C1 segment of cervical spinal cord (tissue), 14 donors: ENCODE measurements around the gene SEPTIN3.
A peak's percentile ranks its signal among the peaks of the same experiment; 100 is the strongest.

ENCODE experiments used
- DNase-seq, 14 donors: peaks; one replicate each; lab custom pipeline; 2025; lab: John Stamatoyannopoulos, UW

The SEPTIN3 gene, protein sequence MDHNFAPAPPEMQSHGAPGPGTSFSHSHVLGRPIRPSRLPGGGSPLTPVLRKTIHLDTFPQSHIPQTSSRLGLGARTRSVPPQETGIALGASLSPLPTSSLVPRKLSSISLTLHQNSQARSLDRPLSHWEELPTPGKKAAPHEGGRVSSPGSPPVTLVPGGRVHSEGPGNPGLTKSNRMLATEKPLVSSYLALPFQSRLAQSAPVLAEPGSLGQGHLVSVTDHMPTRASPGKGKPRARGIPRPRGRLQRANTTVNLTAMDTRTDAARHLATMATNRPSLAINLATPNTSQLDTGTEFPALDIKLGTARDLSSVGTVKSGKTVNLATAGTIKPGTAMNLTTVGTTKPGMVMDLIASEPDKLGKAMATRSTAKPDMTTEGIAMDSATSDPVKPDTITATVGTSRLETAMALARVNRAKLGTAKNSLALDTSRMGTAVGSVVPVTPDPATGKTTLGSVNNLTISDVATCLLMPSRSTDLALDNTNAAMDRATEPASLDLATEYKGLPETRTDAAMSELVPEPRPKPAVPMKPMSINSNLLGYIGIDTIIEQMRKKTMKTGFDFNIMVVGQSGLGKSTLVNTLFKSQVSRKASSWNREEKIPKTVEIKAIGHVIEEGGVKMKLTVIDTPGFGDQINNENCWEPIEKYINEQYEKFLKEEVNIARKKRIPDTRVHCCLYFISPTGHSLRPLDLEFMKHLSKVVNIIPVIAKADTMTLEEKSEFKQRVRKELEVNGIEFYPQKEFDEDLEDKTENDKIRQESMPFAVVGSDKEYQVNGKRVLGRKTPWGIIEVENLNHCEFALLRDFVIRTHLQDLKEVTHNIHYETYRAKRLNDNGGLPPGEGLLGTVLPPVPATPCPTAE

GRCh38 chr22:41969110-41969646 is at the start of gene SEPTIN3:
Gene SEPTIN3, plus strand, starts transcription at chr22:41969443. Its CDS starts 2,050 bp downstream, at chr22:41971493.
- no peak for DNase-seq

DNA sequence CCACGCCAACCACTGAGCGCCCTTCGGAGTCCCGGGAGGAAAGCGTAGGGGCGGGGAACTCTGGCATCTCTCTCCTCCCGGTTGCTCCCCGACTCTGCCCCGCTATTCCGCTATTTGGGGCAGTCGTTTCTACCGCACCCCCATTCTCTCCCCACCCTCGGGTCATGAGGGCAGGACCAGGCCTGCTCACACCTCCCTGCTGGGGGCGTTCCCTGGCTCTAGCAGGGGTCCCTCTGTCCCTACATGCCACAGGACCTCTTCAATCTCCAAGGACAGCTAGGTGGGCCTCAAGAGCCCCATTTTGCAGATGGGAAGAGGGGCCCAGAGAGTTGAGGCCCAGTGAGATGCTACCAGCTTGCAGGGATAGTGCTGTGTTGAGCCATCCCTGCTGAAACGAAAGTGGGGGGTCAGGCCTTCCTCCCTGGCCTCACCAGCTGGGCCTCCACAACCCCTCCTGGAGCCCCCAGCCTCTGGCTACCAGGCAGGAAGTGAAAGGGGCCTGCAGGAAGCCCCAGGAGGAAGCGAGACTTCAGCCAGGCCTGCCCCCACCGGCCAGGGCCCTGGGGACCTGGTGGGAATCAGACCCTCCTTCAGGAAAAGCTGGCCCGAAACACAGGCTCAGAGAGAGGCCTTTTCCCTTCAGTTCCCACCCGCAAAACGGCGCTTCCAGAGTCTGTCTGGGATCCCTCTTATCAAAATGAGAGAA is 48.8 kb upstream of the SEPTIN3 start:
- peak in 7 of 14 donors; percentile 24 to 53 (median 38) for DNase-seq

DNA sequence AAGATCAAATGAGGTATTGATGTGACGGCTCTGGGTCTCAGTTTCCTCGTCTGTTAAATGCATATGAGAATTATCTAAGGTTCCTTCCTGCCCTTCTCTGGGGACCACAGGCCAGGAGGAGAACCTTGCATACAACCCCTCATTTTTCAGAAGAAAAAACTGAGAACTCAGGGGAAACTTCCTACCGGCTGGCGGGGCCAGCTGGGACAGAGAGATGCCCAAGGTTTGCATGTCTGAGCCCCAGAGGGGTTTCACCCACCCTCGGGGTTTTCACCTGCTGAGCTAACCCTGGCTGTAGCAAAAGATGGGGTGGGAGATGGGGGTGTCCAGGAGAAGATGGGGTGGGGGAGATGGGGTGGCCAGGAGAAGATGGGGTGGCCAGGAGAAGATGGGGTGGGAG is 46.9 kb upstream of the SEPTIN3 start:
- DNase-seq = no peak

DNA sequence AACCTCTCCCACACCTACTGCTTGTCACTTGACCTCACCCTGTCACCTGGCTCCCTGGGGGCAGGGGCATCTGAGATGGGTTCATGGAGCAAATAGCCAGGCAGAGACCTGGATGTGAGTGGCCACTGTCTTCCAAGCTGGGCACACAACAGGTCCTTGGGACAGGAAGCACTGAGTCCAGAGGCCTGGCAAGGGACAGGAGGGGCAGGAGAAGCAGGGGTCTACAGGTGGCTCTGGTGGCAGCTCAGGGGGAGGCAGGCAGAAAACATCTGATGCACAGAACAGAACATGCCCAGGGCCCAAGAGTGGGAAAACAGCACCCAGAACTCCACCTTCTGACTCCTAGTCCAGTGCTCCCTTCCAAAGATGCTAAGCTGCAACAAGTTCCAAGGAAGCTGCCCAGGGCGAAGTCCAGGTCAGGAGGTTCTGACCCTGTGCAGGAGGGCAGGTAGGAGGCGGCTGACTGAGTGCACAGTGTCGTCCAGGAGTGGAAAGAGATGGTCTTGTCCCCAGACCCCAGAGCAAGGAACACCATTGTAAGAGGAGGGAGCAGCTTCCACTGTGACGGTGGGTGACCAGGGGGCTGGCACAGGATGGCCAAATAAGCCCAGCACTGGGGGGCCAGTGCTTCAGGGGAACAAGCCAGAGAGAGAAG is 46.2 kb upstream of the SEPTIN3 start:
- no peak for DNase-seq

- no peak for DNase-seq
These were observed 45.5 kb upstream of the SEPTIN3 start for GRCh38 chr22:41923595-41924276.

DNA sequence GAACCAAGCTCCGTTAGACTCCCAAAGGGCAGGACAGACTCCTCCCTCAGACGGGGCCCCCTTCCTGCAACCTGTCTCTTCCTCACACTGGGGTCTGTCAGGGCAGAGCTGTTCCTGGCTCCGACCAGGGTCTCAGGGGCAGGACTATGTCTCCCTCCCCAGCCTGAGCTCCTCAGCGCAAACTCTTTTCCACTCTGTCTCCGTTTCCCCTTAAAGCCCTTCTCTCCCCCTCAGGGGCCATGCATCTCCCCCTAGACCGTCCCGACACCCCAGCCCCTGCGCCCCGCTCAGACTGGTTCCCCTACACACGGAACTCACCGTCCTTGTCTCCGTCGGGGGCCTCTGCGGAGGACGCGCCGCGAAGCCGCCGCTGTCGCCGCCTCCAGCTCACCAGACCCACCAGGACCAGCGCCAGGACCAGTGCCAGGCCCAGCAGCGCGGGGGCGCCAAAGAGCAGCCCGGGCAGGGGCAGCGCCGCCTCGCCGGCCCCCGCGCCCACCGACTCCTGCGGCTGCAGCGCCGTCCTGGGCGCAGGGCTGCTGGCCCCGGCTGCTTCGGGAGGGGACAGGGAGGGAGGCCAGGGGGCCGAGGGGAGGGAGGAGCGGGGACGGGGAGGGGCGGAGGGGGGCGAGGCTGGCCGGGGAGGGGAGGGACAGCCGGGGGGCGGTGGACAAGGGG is 43.3 kb upstream of the SEPTIN3 start:
- peak in 3 of 14 donors; percentile 12 to 54 (median 44) for DNase-seq

- DNase-seq = peak in 1 of 14 donors; percentile 25
These were observed 41.4 kb upstream of the SEPTIN3 start for GRCh38 chr22:41927813-41928212.

DNA sequence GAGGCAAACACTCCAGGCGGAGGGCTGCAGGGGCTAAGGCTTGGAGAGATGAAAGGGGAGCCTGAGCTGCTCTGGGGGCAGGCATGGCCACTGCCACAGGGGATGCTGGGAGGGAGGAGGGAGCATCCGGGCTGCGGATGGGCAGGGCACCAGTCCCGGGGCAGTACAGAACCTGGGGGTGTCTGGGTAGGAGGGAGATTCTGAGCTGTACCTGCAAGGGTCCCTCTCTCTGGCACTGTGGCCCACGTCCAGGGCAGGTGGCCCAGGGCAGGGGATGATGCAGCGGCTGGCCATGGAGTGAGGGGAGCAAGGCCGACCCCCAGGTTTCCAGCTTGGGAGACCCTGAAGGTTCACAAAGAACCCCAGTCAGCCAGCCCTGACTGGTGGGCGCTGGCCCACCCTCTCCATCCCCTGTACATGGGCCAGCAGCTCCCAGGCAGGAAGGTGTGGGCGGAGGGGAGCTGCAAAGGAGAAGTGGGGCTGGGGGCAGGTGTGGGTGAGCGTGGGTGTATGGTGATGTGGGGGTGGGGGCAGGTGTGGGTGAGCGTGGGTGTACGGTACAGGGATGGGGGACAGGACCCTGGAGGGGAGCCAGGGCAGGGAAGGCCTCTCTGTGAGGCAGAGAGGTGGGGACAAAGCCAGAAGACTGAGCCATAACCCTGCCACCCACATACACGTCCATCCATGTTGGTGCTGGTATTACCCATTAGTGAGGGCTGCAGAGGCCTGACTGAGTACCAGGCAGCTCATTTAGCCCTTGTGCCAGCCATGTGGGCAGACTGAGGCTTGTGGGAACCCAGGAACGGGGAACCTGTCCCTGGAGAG is 40.4 kb upstream of the SEPTIN3 start:
- DNase-seq = no peak

GRCh38 chr22:41929418-41929810 is 39.8 kb upstream of the SEPTIN3 start:
- DNase-seq = no peak

- no peak for DNase-seq
These were observed 37.5 kb upstream of the SEPTIN3 start for GRCh38 chr22:41931701-41932269.

GRCh38 chr22:41932353-41932752 is 36.9 kb upstream of the SEPTIN3 start:
- DNase-seq = no peak

DNA sequence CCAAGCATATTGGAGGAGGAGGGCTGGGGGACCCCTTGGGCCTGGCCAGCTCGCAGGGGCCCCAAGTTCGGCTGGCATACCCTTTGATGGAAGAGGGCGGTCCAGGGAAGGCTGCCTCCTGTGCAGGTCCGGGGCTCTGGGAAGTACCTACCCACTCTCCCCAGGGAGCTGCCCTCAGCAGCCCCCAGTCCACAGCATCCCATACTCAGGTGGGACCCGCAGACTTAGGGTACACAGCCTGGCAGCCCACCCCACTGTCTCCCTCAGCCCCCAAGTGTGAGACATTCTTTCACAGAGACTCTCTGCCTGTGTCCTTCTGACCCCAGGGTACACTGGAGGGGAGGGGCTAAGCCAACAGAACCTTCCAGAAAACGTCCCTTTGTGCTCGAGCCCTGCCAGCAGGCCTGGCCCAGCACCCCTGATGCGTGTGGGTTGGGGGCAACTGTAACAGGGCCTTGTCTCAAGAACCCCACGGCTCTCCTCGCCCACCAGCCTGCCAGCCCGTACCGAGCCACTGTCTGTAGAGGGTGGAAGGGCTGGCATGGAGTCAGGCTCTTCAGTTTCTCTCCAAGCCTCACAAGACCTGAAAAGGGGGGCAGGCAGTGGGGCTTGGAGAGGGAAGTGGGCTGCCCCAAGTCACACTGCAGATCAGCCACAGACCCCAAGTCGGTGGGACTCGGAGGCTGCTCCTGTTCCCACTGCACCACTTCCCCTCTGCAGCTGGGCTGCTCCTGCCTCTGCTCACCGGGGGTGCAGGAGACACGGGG is 35.6 kb upstream of the SEPTIN3 start:
- DNase-seq = peak in 2 of 14 donors; percentile 16 to 17

DNA sequence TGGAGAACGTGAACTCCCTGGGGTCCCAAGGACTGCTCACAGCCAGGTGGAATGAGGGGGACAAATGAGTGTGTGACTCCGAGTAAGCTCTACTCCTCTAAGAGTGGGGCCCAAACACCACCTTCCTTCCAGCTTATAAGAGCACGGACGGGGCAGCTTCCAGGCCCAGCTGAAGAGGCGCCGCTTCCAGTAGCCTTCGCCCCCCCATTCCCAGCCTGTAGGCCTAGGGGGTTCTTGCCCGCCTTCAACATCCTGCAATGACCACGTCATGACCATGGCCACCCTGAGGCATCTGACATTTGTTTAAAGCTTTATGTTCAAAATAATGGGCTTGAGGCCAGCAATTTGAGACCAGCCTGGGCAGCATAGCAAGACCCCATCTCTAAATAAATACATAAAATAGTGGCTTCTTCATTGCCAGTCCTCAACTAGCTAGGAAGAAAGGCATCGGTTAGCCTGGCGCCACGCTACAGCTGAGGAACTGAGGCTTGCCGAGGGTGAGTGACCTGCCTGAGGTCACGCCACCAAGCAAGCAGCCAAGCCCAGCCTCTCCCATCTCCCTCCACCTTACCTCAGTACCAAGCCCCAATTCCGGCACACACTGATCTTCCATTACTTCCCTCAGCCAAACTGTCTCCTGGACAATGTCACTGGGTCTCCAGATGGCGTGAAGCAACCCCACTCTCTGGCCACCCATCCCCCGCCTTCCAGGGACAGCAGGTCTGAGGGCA is 34.8 kb upstream of the SEPTIN3 start:
- DNase-seq = peak in 1 of 14 donors; percentile 99

- DNase-seq = peak in 9 of 14 donors; percentile 15 to 99 (median 25)
These were observed 34.3 kb upstream of the SEPTIN3 start for GRCh38 chr22:41935015-41935351.

DNA sequence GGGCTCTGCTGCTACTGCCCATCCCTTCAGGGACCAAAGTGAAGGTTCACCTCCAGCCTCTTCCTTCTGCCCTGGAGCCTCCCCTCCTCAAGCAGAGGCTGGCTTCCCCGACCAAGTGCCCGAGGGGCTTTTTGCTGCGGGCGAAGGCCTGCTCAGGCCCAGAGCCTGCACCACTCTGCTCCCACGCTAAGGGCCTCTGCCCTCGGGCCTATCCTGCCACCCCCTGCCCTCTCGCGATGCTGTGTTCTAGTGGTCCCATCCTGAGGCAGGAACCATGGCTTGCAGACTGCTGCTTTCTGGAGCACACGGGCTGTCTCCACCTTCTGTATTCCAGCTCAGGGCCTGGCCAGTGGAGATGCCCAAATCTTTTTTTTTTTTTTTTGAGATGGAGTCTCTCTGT is 33.7 kb upstream of the SEPTIN3 start:
- no peak for DNase-seq

- no peak for DNase-seq
These were observed 32.4 kb upstream of the SEPTIN3 start for GRCh38 chr22:41936894-41937169.

DNA sequence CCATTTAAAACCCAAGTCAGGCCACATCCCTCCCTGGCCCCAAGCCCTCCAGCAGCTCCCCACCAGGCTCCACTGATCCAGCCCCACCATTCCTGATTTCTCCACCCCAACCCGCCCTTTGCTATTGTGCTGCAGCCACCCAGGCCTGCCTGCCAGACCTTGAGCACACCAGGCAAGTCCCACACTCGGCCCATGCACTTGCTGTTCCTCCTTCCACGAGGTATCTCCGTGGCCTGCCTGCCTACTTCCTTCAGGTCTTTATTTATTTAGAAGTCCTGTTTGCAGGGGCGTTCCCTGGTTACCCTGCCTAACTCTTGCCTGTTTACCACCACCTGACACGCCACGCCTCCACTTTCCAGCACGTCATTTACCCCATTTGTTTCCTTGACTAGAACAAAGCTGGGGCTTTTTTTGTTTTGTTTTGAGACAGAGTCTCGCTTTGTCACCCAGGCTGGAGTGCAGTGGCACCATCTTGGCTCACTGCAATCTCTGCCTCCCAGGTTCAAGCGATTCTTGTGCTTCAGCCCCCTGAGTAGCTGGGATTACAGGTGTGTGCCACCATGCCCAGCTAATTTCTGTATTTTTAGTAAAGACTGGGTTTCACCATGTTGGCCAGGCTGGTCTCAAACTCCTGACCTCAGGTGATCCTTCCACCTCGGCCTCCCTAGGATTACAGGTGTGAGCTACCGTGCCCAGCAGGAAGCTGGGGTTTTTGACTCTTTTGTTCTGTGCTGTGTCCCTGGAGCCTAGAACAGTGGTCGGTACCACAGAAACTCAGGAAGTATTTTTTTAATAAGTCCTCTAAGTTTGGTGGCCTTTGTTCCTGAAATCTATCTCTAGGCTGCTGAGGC is 29.0 kb upstream of the SEPTIN3 start:
- DNase-seq = peak in 9 of 14 donors; percentile 14 to 71 (median 43)
